ENCODE data around the gene CCDC198. TPM values are rescaled to one million over a fixed set of nuclear protein-coding genes. Genes with fewer than 3 reads are reported as not detected.
A peak's percentile ranks its signal among the peaks of the same experiment; 100 is the strongest.

Gene CCDC198, protein sequence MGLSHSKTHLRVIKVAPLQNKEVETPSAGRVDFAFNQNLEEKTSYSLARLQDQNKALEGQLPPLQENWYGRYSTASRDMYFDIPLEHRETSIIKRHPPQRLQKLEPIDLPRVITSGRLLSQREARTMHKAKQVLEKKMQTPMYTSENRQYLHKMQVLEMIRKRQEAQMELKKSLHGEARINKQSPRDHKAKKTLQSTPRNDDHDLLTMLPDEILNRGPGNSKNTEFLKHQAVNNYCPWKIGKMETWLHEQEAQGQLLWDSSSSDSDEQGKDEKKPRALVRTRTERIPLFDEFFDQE
- total RNA-seq (not detected), polyA plus RNA-seq (not detected)
- long read RNA-seq, donor 1: 0 reads
- long read RNA-seq, donor 2: 0 reads

DNA sequence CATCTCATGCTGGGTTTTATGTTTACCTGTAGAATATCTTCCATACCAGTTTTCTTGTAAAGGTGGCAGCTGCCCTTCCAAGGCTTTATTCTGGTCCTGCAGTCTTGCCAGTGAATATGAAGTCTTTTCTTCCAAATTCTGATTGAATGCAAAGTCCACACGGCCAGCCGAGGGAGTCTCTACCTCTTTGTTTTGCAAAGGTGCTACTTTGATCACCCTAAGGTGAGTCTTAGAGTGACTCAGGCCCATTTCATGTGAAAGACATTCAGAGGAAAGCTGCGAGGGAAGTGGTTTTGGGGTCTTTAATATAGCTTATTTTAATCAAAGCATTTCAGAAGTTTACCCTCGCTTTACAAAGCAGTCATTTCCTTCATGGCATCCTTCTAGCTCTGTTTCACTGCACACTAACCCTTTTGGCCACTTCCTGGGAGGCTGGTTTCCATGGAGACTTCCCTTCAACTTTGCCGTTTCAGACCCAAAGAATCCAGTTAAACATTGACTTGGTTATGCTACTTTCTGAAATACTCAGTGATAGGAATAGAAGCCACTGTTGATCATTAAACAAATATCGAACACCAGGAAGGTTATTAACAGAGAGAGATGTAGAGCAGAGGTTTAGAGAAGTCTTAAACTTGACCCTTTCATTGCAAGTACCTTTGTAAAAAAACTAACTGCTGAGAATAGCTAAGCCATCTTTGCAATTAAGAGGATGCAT lies at the start of gene CCDC198:
Gene CCDC198, minus strand, starts transcription at position 391 of the 715 bp plus-strand sequence. Its CDS starts 142 bp downstream, at position 249.
- 39 to 47% (median 45%) methylated on average over 6 of the region's 6 CpGs for WGBS, 5 donors
- no peak for DNase-seq

GRCh38 chr14:57533214-57533613 lies 39.6 kb upstream of the CCDC198 start:
- Histone ChIP-seq H3K4me3 (no peak overlapping the region), H3K36me3 (no peaks in the 10 kb centered on the region), H3K27ac (no peak overlapping the region), H3K9me3 (peaks cover 0 to 11% (median 0%) of the 10 kb centered on the region in 8 donors), H3K27me3 (replicated peaks in 1 of 7) (no peaks in the 10 kb centered on the region), H3K4me1 (no peaks in the 10 kb centered on the region)
- TF ChIP-seq, protein P1, sequence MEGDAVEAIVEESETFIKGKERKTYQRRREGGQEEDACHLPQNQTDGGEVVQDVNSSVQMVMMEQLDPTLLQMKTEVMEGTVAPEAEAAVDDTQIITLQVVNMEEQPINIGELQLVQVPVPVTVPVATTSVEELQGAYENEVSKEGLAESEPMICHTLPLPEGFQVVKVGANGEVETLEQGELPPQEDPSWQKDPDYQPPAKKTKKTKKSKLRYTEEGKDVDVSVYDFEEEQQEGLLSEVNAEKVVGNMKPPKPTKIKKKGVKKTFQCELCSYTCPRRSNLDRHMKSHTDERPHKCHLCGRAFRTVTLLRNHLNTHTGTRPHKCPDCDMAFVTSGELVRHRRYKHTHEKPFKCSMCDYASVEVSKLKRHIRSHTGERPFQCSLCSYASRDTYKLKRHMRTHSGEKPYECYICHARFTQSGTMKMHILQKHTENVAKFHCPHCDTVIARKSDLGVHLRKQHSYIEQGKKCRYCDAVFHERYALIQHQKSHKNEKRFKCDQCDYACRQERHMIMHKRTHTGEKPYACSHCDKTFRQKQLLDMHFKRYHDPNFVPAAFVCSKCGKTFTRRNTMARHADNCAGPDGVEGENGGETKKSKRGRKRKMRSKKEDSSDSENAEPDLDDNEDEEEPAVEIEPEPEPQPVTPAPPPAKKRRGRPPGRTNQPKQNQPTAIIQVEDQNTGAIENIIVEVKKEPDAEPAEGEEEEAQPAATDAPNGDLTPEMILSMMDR (IDR thresholded peaks at IDR 0.05 in 8 of 11, conservative IDR thresholded peaks at IDR 0.05 in 3 of 11): peak in 4 of 11 experiments; percentile 31 to 37 (median 31)
- no peak for TF ChIP-seq POLR2A (IDR thresholded peaks at IDR 0.05)
- WGBS, 5 donors: 65 to 84% (median 77%) methylated on average over 1 of the region's 1 CpG
- intact Hi-C loops (cut with DNase I; ENCODE audit: low total_unique reads): no loop called here
- DNase-seq: no peak

More for the DNA sequence above, at the start of gene CCDC198:
- H3K36me3 ChIP-seq: no peaks in the 10 kb centered on the region
- intact Hi-C loops (cut with DNase I; ENCODE audit: low total_unique reads): no loop called here
- TF ChIP-seq, protein P1 (IDR thresholded peaks at IDR 0.05 in 8 of 11, conservative IDR thresholded peaks at IDR 0.05 in 3 of 11): no peak
- TF ChIP-seq POLR2A (IDR thresholded peaks at IDR 0.05): no peak
- TF ChIP-seq POLR2AphosphoS5 (IDR thresholded peaks at IDR 0.05): no peak
- no peaks in the 10 kb centered on the region for H3K4me1 ChIP-seq
- no peak within 1 kb of the TSS for H3K4me3 ChIP-seq
- no peaks in the 10 kb centered on the region for H3K27me3 ChIP-seq (replicated peaks in 1 of 7)
- H3K27ac ChIP-seq: no peak within 1 kb of the TSS
- no peaks in the 10 kb centered on the region for H3K9me3 ChIP-seq

GRCh38 chr14:57530571-57530970 lies 36.9 kb upstream of the CCDC198 start:
- H3K4me3 ChIP-seq: no peak overlapping the region
- H3K9me3 ChIP-seq: peaks cover 0 to 32% (median 21%) of the 10 kb centered on the region in 8 donors
- no peak overlapping the region for H3K27ac ChIP-seq
- intact Hi-C loops (cut with DNase I; ENCODE audit: low total_unique reads): no loop called here
- no peaks in the 10 kb centered on the region for H3K4me1 ChIP-seq
- no peak for DNase-seq
- TF ChIP-seq POLR2AphosphoS5 (IDR thresholded peaks at IDR 0.05): no peak
- TF ChIP-seq, protein P1 (IDR thresholded peaks at IDR 0.05 in 8 of 11, conservative IDR thresholded peaks at IDR 0.05 in 3 of 11): no peak
- no peak for TF ChIP-seq POLR2A (IDR thresholded peaks at IDR 0.05)
- no peaks in the 10 kb centered on the region for H3K27me3 ChIP-seq (replicated peaks in 1 of 7)
- no peaks in the 10 kb centered on the region for H3K36me3 ChIP-seq

DNA sequence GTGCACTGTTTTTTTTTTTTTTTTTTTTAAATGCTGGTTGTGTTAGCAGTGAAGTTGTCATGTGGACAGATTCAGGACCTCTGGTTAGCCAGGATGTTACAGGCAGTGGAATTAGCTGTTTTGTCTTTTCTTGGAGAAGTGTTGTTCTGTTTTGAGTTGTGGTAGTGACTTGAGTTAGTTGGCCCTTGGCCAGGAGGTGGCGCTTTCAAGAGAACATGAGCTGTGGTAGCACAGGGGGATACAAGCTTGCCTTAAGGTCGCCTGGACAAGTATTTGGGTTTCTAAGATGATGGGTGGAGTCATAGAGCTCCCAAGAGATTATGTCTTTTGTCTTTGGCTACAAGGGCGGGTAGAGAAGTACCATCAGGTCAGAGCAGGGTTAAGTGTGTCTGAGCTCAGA lies 33.3 kb upstream of the CCDC198 start:
- 54 to 66% (median 60%) methylated on average over 3 of the region's 3 CpGs for WGBS, 5 donors
- no peaks in the 10 kb centered on the region for H3K27me3 ChIP-seq (replicated peaks in 1 of 7)
- no peak overlapping the region for H3K4me3 ChIP-seq
- H3K36me3 ChIP-seq: no peaks in the 10 kb centered on the region
- H3K9me3 ChIP-seq: peaks cover 0 to 56% (median 44%) of the 10 kb centered on the region in 8 donors
- intact Hi-C loops (cut with DNase I; ENCODE audit: low total_unique reads): no loop called here
- DNase-seq: no peak
- TF ChIP-seq, protein P1 (IDR thresholded peaks at IDR 0.05 in 8 of 11, conservative IDR thresholded peaks at IDR 0.05 in 3 of 11): no peak
- no peak for TF ChIP-seq POLR2AphosphoS5 (IDR thresholded peaks at IDR 0.05)
- TF ChIP-seq POLR2A (IDR thresholded peaks at IDR 0.05): no peak
- no peak overlapping the region for H3K27ac ChIP-seq
- H3K4me1 ChIP-seq: no peaks in the 10 kb centered on the region
